ENCODE measurements around the gene CTSH. TPM values are rescaled to one million over a fixed set of nuclear protein-coding genes. Genes with fewer than 3 reads are reported as not detected.

CTSH gene, protein sequence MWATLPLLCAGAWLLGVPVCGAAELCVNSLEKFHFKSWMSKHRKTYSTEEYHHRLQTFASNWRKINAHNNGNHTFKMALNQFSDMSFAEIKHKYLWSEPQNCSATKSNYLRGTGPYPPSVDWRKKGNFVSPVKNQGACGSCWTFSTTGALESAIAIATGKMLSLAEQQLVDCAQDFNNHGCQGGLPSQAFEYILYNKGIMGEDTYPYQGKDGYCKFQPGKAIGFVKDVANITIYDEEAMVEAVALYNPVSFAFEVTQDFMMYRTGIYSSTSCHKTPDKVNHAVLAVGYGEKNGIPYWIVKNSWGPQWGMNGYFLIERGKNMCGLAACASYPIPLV
- total RNA-seq: 141 to 153 TPM (median 144 TPM) in 3 replicates

DNA sequence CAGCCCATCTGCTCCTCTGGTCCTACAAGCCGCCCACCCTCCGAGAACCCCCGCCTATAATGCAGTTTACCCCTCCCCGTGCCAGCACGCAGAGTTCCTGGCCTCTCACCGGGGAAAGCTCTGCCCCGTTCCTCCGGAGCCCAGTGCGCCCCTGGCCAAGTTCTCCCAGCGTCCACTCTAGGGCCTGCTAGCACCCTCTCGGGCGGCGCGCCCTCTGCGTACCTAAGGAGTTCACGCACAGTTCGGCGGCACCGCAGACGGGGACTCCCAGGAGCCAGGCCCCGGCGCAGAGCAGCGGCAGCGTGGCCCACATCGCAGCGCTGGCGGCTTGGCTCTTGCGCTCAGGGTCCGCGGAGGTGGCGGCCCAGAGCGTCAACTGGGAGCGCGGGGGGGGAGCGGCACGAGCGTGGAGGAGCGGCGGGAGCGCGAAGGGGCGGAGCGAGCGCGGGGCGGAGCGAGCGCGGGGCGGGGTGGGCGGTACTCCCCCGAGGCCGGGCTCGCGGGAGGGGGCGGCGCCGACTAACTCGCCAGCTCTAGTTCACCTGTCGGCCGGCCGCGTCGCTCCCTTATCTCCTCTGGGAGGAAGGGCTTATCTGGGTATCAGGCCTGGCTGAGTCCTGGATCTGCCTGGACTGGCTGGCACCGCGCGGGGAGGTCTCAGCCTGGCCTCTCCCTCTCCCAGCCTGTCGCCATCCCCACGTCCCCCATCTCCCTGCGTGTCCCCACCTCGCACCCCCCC lies at the start of gene CTSH:
CTSH (minus strand) TSS at position 378 of the 739 bp plus-strand sequence; CDS start at position 313, 65 bp downstream.
- Mint-ChIP-seq H3K27me3 (ENCODE audit: low read depth) (peaks cover 2% of the 10 kb centered on the region), H3K4me1 (peaks cover 28% of the 10 kb centered on the region), H3K27ac (peak within 1 kb of the TSS; percentile 97), H3K36me3 (no peaks in the 10 kb centered on the region), H3K9me3 (no peaks in the 10 kb centered on the region), H3K4me3 (peak within 1 kb of the TSS; percentile 80)
- peak; percentile 83 to 89 for DNase-seq (ENCODE audit: low spot score in 2 of 2, unreplicated experiment in 2 of 2)
- TF ChIP-seq, protein P1, sequence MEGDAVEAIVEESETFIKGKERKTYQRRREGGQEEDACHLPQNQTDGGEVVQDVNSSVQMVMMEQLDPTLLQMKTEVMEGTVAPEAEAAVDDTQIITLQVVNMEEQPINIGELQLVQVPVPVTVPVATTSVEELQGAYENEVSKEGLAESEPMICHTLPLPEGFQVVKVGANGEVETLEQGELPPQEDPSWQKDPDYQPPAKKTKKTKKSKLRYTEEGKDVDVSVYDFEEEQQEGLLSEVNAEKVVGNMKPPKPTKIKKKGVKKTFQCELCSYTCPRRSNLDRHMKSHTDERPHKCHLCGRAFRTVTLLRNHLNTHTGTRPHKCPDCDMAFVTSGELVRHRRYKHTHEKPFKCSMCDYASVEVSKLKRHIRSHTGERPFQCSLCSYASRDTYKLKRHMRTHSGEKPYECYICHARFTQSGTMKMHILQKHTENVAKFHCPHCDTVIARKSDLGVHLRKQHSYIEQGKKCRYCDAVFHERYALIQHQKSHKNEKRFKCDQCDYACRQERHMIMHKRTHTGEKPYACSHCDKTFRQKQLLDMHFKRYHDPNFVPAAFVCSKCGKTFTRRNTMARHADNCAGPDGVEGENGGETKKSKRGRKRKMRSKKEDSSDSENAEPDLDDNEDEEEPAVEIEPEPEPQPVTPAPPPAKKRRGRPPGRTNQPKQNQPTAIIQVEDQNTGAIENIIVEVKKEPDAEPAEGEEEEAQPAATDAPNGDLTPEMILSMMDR (IDR thresholded peaks at IDR 0.05; ENCODE audit: unreplicated experiment): no peak

DNA sequence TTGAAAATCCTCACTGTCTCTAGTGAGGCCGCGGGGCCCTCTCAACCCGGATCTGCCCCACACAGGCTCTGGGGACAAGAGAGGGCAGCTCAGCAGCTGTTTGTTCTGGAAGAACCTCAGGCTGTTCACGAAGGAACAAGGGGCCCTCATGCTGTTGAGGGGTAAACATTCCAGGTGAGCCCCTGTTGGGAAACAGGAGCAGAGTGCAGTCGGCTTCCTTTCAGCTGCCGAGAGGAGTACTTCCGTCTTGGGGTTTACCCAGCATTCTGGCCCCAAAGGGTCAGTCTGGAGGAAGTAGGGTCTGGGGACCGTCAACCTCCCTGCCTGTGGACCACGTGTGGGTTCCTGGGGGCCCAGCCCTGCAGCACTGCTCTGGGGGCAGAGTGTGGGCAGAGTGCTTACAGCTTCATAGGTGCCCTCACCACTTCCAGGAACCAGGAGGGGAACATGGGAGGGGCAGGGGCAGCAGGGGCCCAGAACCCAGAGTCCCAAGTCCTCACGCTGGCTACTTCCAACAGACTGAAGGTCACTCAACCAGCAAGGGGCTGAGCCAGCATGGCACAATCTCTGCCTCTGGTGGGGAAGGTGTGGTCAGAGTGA lies 49.2 kb upstream of the CTSH start:
- Mint-ChIP-seq H3K4me1 (peaks cover 4% of the 10 kb centered on the region), H3K9me3 (no peaks in the 10 kb centered on the region), H3K4me3 (no peak overlapping the region), H3K36me3 (no peaks in the 10 kb centered on the region), H3K27me3 (ENCODE audit: low read depth) (no peaks in the 10 kb centered on the region), H3K27ac (no peak overlapping the region)
- TF ChIP-seq, protein P1 (IDR thresholded peaks at IDR 0.05; ENCODE audit: unreplicated experiment): no peak
- DNase-seq (ENCODE audit: low spot score in 2 of 2, unreplicated experiment in 2 of 2): no peak

DNA sequence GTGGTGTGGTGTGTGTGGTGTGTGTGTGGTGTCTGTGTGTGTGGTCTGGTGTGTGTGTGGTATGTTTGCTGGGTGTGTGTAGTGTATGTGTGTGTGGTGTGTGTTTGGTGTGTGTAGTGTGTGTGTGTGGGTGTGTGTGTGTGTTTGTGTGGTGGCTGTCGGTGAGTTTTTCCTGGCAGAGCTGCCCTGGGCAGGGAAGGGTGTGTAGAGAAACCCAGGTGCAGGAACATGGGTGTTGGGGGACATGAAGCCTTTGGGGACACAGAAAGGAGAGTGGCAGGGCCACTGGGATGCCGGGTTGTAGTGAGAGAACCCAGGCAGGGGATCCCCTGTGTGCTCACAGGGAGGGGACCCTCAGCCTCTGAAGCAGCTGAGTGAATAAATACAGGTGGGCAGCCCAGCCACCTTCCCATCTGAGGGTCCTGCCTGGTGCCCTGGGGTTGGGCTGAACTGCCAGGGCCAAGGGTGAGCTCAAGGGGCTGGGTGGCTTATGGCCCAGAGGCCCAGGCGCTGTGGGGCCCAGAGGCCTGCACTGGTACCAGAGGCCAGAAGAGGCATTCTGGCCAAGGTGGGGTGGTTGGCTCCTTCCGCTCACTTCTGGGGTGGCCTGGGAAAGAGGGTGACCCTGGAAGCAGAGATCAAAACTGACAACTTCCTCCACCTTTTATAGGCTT lies 48.5 kb upstream of the CTSH start:
- Mint-ChIP-seq H3K4me3 (no peak overlapping the region), H3K27ac (no peak overlapping the region), H3K36me3 (no peaks in the 10 kb centered on the region), H3K9me3 (no peaks in the 10 kb centered on the region), H3K4me1 (peaks cover 7% of the 10 kb centered on the region), H3K27me3 (ENCODE audit: low read depth) (no peaks in the 10 kb centered on the region)
- TF ChIP-seq, protein P1 (IDR thresholded peaks at IDR 0.05; ENCODE audit: unreplicated experiment): no peak
- no peak for DNase-seq (ENCODE audit: low spot score in 2 of 2, unreplicated experiment in 2 of 2)

DNA sequence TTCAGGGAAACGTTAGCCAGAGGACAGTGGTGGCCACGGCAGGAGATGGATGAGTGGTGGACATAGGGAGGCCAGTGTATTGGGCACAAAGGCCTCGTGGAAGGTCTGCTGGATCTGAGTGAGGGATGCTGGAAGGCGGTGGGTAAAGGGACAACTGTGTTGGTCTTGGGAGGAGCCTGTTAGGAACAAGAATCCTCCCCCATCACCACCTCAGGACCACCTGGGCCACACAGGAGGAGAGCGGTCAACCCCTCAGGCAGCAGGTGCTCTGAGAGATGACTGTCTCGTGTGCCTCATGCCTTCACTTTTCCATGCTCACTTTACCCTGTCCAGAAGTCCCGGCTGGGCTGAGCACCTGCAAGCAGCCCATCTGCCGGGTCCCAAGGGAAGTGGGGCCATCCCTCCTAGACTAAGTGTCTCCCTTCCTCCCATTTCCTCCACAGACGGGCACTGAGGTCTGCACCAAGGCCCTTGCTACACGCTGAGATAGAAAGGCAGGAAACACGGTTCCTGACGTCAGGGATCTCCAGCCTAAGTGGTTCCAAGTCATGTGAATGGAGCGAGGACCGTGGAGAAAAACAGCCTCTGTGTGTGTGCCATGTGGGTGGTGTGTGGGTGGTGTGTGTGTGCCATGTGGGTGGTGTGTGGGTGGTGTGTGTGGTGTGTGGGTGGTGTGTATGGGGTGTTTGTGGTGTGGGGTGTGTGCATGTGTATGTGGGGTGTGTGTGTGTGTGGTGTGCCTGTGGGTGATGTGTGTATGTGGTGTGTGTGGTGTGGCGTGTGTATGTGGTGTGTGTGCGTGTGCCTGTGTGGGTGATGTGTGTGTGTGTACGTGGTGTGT lies 47.8 kb upstream of the CTSH start:
- Mint-ChIP-seq H3K27me3 (ENCODE audit: low read depth) (no peaks in the 10 kb centered on the region), H3K9me3 (no peaks in the 10 kb centered on the region), H3K27ac (no peak overlapping the region), H3K4me3 (no peak overlapping the region), H3K4me1 (peaks cover 8% of the 10 kb centered on the region), H3K36me3 (no peaks in the 10 kb centered on the region)
- TF ChIP-seq, protein P1 (IDR thresholded peaks at IDR 0.05; ENCODE audit: unreplicated experiment): no peak
- no peak for DNase-seq (ENCODE audit: low spot score in 2 of 2, unreplicated experiment in 2 of 2)

DNA sequence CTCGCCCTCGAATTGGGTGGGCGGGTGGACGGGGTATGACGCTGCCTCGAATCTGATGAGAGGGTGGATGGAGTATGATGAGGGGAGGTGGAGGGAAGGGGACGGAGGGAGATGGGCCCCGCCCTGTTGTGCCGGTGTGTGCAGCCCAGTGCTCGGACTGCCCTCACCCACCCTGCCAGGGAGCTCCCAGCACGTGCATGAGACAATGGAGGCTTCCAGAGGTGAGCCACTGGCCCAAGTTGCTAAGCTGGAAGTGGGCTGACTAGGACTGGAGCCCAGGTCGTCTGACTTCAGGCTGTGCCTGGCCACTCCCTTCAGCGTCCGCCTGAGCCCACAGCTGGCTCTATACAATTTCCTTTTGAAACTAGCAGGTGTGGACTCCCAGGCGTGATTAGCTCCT lies 47.0 kb upstream of the CTSH start:
- no peak for DNase-seq (ENCODE audit: low spot score in 2 of 2, unreplicated experiment in 2 of 2)
- Mint-ChIP-seq H3K9me3 (no peaks in the 10 kb centered on the region), H3K4me3 (no peak overlapping the region), H3K27ac (no peak overlapping the region), H3K27me3 (ENCODE audit: low read depth) (no peaks in the 10 kb centered on the region), H3K36me3 (no peaks in the 10 kb centered on the region), H3K4me1 (peaks cover 8% of the 10 kb centered on the region)
- TF ChIP-seq, protein P1 (IDR thresholded peaks at IDR 0.05; ENCODE audit: unreplicated experiment): no peak

Data from mesothelial cell of epicardium (in vitro differentiated cells).